GM12801 (cell line): Measurements from ENCODE around the gene NLRP1.

Experiments used
- TF ChIP-seq, protein P1 (sequence below): IDR thresholded peaks from one replicate; pipeline ENCODE4 v1.5.1; 2011; ENCODE audit warnings: control low read depth; ENCODE audit not compliant: insufficient read length; ENCODE audit errors: extremely low read depth

NLRP1 gene

DNA sequence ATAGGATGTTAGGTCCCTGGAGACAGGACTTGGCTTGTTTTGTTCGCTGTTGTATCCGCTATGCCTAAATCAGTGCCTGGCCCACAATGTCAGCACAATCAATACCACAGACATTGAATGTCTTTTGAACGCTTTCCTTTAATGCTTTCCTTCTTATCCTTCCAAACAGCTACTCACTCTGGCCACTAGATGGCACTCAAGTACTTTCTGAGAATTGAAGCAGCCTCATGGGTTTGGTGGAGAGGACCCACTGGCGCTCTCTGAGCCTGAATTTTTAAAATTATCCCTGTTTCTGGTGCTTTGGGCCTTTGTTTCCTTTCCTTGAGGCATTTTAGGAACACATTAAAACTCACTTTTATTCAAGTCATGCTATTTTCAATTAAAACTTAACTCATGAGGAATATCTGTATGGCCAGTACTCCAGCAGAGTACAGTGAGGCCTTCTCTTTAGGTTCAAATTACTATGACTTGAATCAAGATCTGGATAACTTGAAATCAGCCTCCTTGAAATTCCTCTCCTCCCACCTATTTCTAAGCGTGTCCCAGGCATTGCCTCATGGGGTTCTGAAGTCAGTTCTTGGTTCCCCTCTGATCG is 3.2 kb upstream of the NLRP1 start:
- TF ChIP-seq, protein P1, sequence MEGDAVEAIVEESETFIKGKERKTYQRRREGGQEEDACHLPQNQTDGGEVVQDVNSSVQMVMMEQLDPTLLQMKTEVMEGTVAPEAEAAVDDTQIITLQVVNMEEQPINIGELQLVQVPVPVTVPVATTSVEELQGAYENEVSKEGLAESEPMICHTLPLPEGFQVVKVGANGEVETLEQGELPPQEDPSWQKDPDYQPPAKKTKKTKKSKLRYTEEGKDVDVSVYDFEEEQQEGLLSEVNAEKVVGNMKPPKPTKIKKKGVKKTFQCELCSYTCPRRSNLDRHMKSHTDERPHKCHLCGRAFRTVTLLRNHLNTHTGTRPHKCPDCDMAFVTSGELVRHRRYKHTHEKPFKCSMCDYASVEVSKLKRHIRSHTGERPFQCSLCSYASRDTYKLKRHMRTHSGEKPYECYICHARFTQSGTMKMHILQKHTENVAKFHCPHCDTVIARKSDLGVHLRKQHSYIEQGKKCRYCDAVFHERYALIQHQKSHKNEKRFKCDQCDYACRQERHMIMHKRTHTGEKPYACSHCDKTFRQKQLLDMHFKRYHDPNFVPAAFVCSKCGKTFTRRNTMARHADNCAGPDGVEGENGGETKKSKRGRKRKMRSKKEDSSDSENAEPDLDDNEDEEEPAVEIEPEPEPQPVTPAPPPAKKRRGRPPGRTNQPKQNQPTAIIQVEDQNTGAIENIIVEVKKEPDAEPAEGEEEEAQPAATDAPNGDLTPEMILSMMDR, result no peak

DNA sequence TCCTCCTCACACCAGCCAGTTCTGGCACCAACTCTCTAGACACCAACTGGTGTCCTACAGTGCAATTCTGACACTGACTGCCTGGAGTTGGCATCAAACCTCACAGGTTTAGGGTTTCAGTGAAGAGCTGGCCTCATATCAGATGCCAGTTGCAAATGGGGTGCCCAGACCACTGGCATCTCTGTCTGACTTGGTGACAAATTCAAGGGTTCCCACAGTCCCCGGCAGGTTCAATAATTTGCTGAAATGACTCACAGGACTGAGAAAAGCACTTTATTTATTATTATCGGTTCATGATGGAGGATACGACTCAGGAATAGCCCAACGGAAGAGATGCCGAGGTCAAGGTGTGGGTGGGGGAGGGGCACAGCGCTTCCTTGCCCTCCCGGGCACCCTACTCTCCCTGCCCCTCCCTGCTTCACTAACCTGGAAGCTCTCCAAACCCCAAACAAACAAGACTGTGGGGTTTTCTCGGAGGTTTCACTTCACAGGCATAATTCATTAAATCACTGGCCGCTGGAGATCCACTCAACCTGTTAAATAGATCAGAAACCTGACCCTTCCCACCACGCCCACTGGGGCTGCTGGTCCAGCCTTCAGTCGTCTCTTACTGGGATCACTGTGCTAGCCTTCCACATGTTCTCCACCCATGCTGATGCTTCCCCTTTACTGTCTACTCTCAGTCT is 1.7 kb upstream of the NLRP1 start:
- TF ChIP-seq, protein P1, result no peak

DNA sequence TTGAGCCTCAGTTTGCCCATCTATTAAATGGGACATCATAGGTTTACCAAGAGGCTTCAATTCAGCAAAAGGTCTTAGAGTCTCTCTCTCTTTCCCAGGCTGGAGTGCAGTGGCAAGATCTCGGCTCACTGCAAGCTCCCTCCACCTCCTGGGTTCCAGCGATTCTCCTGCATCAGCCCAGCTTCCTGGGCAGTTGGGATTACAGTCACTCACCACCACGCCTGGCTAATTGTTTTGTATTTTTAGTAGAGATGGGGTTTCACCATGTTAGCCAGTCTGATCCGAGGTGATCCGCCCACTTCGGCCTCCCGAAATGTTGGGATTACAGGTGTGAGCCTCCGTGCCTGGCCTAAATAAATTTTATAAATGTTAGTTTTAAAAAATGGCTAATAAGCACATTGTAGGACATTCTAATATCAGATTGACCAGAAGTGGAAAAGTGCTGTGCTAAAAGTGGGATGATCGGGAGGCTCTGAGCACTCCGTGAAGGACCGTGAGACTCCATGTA is 1.0 kb upstream of the NLRP1 start:
- TF ChIP-seq, protein P1, result no peak

DNA sequence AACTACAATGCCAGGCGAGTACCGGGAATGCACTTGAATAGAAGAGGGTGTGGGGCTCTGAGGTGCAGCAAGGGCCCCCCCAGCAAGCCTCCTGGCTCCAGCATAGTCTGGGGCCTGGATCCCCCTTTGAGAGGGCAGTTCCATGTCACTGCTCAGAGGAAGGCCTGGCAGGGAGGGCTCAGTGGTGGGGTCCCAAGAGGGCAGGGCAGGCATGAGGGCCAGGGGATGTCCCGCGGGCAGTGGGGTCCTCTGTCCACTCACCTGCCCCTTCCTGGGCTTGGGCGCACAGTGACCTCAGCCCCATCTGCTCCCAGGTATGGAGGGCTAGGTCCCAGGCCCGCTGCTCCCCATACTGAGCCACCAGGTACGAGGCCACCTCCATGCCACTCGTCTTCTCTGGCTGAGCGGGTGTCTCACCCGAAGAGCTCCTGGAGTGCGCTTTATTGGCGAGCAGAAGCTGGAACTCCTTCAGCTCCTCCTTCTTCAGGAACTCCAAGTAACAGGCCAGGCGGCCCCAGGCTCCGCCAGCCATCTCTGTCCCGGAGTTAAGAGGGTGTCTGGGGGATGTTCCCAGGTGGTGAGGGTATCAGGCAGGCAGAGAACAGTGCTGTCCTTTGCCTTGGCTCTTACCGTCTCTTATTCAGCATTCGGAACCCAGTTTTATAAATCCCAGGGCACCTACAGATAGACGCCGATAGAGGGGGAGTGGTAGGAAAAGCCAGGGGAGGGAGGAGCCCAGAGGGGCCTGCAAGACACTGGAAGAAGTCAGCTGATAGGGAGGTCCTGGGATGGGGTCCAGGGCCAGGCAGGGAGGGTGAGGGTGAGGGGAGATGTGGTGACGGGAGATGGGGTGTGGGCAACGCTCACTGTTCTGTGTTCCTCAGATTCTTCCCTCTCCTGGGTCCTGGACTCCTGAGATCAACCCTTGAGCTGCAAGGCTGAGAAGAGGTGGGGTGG is 605 bp downstream of the NLRP1 start:
- TF ChIP-seq, protein P1, result no peak

DNA sequence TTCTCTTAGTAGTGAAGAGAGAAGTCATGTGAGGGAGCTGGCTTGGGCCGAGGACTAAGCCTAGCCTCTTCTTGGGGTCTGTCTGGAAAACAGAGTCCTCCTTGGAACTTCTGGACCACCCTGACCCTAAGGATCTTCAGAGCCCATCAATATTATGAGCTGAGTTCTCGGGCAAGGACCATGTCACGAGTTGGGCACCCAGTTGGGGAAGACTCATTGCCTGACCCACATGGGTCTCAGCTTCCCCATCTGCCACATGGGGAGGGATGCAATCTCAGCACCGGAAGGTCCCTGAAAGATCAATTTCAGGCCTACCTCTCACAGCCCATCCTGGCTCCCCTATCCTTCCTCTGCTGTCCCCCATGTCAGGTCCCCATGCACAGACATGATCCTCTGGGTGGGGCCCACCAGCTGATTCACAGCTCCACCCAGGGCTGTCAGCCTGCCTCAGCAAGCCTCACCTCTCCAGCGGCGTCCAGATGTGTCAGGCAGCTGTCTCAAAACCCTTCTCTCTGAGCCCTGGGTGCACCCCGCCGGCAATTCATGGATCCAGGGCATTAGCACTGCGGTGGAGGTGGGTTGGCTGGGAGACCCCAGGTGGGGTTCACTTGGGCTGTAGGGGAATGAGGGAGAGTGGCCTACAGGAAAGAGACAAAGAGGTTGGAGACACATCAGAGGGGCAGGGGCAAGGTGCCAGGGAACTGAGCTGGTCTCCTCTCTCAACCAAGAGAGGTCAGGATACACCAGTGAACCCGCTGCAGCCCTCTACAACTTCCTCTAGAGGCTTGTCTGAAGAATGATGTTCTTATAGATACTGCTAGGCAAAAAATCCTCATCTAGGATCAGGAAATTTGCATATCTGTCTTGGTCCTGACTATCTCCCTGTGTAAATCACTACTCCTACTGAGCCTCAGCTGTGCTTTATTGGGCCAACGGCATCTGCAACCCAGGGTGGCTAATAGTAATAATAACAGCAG is 1.8 kb downstream of the NLRP1 start:
- TF ChIP-seq, protein P1, result no peak

DNA sequence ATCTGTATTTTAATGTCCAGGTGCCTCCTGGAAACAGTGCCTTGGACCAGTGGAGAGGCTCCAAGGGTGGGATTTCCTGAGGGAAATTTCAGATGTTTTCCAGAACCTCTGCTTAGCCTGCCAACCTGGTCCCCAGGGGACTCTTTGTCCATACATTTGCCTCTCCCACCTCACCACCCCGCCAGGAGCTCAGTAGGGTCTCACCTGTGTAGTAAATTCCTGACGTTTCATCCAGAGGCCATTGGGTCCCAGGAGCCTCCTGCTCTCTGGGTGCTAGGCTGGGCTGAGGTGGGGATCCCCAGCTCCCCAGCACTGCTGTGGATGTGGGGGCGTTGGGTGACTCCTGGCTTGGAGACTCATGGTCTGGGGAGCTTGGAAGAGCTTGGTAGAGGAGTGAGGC is 2.7 kb downstream of the NLRP1 start:
- TF ChIP-seq, protein P1, result no peak
